Smooth muscle cell (in vitro differentiated cells): ENCODE data around the gene MLST8. TPM values are rescaled to one million over a fixed set of nuclear protein-coding genes. Genes with fewer than 3 reads are reported as not detected.

Experiments
- DNase-seq: peaks from one replicate; lab custom pipeline; 2025; ENCODE audit not compliant: unreplicated experiment; lab: John Stamatoyannopoulos, UW
- H2AFZ ChIP-seq: fragments of 200-600 bp; sonication (generic); 2 replicates; pipeline ENCODE4 v1.6.0; 2016; ENCODE audit warnings: antibody characterized with exemption, low read depth, mild to moderate bottlenecking
- H3F3A ChIP-seq: fragments of 200-600 bp; sonication (generic); 2 replicates; pipeline ENCODE4 v1.6.0; 2017; ENCODE audit warnings: antibody characterized with exemption, low read depth
- H3K27ac ChIP-seq: fragments of 200-600 bp; sonication (generic); 2 replicates; pipeline ENCODE4 v1.5.1; 2016; ENCODE audit warnings: low read depth, mild to moderate bottlenecking
- H3K27me3 ChIP-seq: fragments of 200-600 bp; sonication (generic); 2 replicates; pipeline ENCODE4 v1.6.1; 2016; ENCODE audit warnings: low read depth, mild to moderate bottlenecking
- H3K36me3 ChIP-seq: fragments of 200-600 bp; sonication (generic); 2 replicates; pipeline ENCODE4 v1.5.1; 2016; ENCODE audit warnings: low read depth
- H3K4me1 ChIP-seq: fragments of 200-600 bp; sonication (generic); 2 replicates; pipeline ENCODE4 v1.5.1; 2016; ENCODE audit warnings: low read depth
- H3K4me2 ChIP-seq: fragments of 200-600 bp; sonication (generic); 2 replicates; pipeline ENCODE4 v1.6.0; 2016; ENCODE audit warnings: mild to moderate bottlenecking
- H3K4me3 ChIP-seq: fragments of 200-600 bp; sonication (generic); 2 replicates; pipeline ENCODE4 v1.5.1; 2016; ENCODE audit warnings: mild to moderate bottlenecking
- H3K79me2 ChIP-seq: fragments of 200-600 bp; sonication (generic); 2 replicates; pipeline ENCODE4 v1.6.0; 2016; ENCODE audit warnings: low read depth, mild to moderate bottlenecking
- H3K9ac ChIP-seq: fragments of 200-600 bp; sonication (generic); 2 replicates; pipeline ENCODE4 v1.6.0; 2016; ENCODE audit warnings: low read depth
- H3K9me3 ChIP-seq: fragments of 200-600 bp; sonication (generic); replicated peaks from 2 replicates; pipeline ENCODE4 v1.5.1; 2016; ENCODE audit warnings: low read depth
- H4K20me1 ChIP-seq: fragments of 200-600 bp; sonication (generic); 2 replicates; pipeline ENCODE4 v1.6.0; 2016; ENCODE audit warnings: low read depth
- WGBS: methylation state at CpG from one replicate; pipeline ENCODE4 v1.1.7; 2016; ENCODE audit warnings: low lambda C conversion rate; 5-methylcytosine and 5-hydroxymethylcytosine counted together
- polyA plus RNA-seq: library from polyadenylated mRNA; unstranded; fragments of >200 nt; fragmentation: Nextera tagmentation; extraction: Ambion mirVana; gene quantifications from 2 replicates; pipeline ENCODE4 v1.2.1, GENCODE V29; 2016
- total RNA-seq: library from RNA; depleted of rRNA; stranded (reverse); fragments of >200 nt; gene quantifications from 2 replicates; pipeline ENCODE4 v1.2.3, GENCODE V29; 2014
- TF ChIP-seq, protein P1 (sequence below): fragments of 200-600 bp; sonication (generic); IDR thresholded peaks from 2 replicates; pipeline ENCODE4 v1.5.1; 2017; ENCODE audit warnings: borderline replicate concordance, mild to moderate bottlenecking, antibody characterized with exemption; ENCODE audit not compliant: insufficient read depth, poor library complexity, severe bottlenecking

MLST8 gene
- total and polyA plus RNA-seq, 2 experiments from 2014 or later, result 37.2 to 67.0 TPM

DNA sequence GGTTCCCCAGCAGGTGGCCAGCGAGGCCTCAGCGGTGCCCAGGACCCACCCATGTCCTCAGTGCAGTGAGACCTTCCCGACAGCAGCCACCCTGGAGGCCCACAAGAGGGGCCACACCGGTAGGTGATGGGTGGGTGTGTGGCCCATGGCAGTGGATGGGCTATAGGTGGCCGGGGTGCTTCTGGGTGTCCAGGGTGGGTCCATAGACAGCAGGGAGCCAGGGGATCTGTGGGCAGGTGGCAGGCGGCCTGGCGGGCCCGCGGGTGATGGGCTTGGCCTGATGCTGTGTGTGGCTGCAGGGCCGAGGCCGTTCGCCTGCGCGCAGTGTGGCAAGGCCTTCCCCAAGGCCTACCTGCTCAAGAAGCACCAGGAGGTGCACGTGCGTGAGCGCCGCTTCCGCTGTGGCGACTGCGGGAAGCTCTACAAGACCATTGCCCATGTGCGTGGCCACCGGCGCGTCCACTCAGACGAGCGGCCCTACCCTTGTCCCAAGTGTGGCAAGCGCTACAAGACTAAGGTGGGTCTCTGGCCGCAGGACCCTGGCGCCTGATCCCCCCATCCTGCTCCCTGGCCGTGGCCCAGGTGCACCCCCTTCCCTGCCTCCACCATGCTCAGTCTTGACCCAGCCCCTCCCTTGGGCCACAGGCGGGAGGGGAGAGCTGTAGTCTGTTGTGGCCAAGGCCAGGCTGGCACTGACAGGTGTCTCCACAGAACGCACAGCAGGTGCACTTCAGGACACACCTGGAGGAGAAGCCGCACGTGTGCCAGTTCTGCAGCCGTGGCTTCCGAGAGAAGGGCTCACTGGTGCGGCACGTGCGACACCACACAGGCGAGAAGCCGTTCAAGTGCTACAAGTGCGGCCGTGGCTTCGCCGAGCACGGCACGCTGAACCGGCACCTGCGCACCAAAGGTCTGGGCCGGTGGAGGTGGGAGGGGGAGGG lies 28.9 kb downstream of the MLST8 start:
- no peak overlapping the region for H3K9ac ChIP-seq
- H3K27me3 ChIP-seq, result peaks cover 23% of the 10 kb centered on the region
- TF ChIP-seq, protein P1, sequence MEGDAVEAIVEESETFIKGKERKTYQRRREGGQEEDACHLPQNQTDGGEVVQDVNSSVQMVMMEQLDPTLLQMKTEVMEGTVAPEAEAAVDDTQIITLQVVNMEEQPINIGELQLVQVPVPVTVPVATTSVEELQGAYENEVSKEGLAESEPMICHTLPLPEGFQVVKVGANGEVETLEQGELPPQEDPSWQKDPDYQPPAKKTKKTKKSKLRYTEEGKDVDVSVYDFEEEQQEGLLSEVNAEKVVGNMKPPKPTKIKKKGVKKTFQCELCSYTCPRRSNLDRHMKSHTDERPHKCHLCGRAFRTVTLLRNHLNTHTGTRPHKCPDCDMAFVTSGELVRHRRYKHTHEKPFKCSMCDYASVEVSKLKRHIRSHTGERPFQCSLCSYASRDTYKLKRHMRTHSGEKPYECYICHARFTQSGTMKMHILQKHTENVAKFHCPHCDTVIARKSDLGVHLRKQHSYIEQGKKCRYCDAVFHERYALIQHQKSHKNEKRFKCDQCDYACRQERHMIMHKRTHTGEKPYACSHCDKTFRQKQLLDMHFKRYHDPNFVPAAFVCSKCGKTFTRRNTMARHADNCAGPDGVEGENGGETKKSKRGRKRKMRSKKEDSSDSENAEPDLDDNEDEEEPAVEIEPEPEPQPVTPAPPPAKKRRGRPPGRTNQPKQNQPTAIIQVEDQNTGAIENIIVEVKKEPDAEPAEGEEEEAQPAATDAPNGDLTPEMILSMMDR, result no peak
- H3K79me2 ChIP-seq, result no peaks in the 10 kb centered on the region
- H3F3A ChIP-seq, result no peaks in the 10 kb centered on the region
- H3K4me3 ChIP-seq, result no peak overlapping the region
- 97% methylated on average over 50 of the region's 51 CpGs for WGBS
- no peak for DNase-seq
- H3K36me3 ChIP-seq, result no peaks in the 10 kb centered on the region
- H3K9me3 ChIP-seq, result no peaks in the 10 kb centered on the region
- H2AFZ ChIP-seq, result no peak overlapping the region
- H3K27ac ChIP-seq, result no peak overlapping the region
- H4K20me1 ChIP-seq, result peaks cover 64% of the 10 kb centered on the region
- no peak overlapping the region for H3K4me2 ChIP-seq
- peaks cover 17% of the 10 kb centered on the region for H3K4me1 ChIP-seq

DNA sequence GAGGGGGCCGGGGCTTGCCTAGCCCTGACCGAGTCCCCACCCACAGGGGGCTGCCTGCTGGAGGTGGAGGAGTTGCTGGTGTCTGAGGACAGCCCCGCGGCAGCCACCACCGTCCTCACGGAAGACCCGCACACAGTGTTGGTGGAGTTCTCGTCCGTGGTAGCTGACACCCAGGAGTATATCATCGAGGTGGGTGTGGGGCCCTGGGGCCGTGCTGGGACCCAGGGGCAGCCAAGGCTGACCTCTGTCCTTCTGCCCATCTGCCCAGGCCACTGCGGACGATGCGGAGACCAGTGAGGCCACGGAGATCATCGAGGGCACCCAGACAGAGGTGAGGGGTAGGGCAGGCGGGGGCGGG lies 29.5 kb downstream of the MLST8 start:
- over 99% methylated on average over 14 of the region's 18 CpGs for WGBS
- Histone ChIP-seq H3K27me3 (peaks cover 23% of the 10 kb centered on the region), H3K4me2 (no peak overlapping the region), H2AFZ (no peak overlapping the region), H3K4me1 (peaks cover 17% of the 10 kb centered on the region), H3K4me3 (no peak overlapping the region), H3F3A (peaks cover 6% of the 10 kb centered on the region), H3K79me2 (no peaks in the 10 kb centered on the region), H3K36me3 (no peaks in the 10 kb centered on the region), H3K27ac (no peak overlapping the region), H4K20me1 (peaks cover 57% of the 10 kb centered on the region), H3K9ac (no peak overlapping the region), H3K9me3 (no peaks in the 10 kb centered on the region)
- TF ChIP-seq, protein P1, result no peak
- DNase-seq, result no peak

DNA sequence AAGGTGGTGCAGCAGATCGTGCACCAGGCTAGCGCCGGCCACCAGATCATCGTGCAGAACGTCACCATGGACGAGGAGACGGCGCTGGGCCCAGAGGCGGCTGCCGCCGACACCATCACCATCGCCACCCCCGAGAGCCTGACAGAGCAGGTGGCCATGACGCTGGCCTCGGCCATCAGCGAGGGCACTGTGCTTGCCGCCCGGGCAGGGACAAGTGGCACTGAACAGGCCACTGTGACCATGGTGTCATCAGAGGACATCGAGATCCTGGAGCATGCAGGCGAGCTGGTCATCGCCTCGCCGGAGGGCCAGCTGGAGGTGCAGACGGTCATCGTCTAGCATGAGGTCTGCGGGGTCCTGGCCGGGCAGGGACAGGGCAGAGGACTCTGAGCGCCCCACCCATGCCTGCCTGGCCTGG lies 30.0 kb downstream of the MLST8 start:
- no peak overlapping the region for H2AFZ ChIP-seq
- no peaks in the 10 kb centered on the region for H3K9me3 ChIP-seq
- H4K20me1 ChIP-seq, result peaks cover 53% of the 10 kb centered on the region
- H3K27me3 ChIP-seq, result peaks cover 23% of the 10 kb centered on the region
- DNase-seq, result no peak
- no peaks in the 10 kb centered on the region for H3K36me3 ChIP-seq
- 98% methylated on average over 28 of the region's 28 CpGs for WGBS
- H3K4me3 ChIP-seq, result no peak overlapping the region
- H3F3A ChIP-seq, result peaks cover 7% of the 10 kb centered on the region
- TF ChIP-seq, protein P1, result no peak
- H3K9ac ChIP-seq, result no peak overlapping the region
- no peaks in the 10 kb centered on the region for H3K79me2 ChIP-seq
- H3K27ac ChIP-seq, result no peak overlapping the region
- peaks cover 17% of the 10 kb centered on the region for H3K4me1 ChIP-seq
- no peak overlapping the region for H3K4me2 ChIP-seq
